ENCODE data around the gene SCRN1.

Gene SCRN1, protein sequence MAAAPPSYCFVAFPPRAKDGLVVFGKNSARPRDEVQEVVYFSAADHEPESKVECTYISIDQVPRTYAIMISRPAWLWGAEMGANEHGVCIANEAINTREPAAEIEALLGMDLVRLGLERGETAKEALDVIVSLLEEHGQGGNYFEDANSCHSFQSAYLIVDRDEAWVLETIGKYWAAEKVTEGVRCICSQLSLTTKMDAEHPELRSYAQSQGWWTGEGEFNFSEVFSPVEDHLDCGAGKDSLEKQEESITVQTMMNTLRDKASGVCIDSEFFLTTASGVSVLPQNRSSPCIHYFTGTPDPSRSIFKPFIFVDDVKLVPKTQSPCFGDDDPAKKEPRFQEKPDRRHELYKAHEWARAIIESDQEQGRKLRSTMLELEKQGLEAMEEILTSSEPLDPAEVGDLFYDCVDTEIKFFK

DNA sequence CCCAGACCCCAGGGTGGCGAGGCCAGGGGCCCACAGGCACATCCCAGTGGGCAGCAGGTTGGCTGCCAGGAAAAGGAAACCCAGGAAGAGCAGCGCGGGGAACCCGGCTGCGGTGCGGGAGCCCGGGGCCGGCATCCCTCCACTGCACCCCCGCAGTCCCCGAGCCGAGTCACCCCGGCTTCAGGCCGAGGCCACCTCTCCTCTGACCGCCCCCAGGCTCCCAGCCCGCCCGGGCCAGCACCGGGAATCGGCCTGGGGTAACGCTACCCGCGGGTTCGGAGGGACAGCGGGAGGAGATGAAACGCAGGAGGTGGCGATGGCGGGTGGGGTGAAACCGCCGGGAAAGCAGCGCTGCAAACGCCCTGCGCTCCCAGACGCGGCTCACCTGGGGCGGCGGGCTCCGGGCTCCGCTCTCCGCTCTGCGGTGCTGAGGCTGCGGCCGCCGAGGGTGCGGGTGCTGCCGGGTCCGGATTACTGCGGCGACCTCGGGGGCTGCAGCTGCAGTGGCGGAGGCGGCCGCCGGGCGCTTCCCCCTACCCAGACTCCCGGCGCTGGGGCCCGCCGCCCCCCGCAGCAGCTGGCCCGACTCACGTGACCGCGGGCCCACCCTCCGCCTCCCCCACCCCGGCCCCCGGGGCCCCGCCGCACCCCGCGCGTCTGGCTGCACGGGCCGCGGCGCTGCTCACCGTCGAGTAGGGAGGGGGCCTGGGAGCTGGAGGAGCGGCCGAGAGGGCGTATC is at the start of gene SCRN1:
TSS of gene SCRN1 (minus strand) at position 545 of the 739 bp plus-strand sequence. CDS start 20,734 bp downstream, outside the sequence.
- peak within 1 kb of the TSS; percentile 85 to 89 for H3K27ac ChIP-seq
- peak within 1 kb of the TSS; percentile 88 for H3K4me3 ChIP-seq
- TF ChIP-seq, protein P1, sequence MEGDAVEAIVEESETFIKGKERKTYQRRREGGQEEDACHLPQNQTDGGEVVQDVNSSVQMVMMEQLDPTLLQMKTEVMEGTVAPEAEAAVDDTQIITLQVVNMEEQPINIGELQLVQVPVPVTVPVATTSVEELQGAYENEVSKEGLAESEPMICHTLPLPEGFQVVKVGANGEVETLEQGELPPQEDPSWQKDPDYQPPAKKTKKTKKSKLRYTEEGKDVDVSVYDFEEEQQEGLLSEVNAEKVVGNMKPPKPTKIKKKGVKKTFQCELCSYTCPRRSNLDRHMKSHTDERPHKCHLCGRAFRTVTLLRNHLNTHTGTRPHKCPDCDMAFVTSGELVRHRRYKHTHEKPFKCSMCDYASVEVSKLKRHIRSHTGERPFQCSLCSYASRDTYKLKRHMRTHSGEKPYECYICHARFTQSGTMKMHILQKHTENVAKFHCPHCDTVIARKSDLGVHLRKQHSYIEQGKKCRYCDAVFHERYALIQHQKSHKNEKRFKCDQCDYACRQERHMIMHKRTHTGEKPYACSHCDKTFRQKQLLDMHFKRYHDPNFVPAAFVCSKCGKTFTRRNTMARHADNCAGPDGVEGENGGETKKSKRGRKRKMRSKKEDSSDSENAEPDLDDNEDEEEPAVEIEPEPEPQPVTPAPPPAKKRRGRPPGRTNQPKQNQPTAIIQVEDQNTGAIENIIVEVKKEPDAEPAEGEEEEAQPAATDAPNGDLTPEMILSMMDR (IDR thresholded peaks at IDR 0.05): no peak
- peak; percentile 74 for DNase-seq (ENCODE audit: low spot score)

DNA sequence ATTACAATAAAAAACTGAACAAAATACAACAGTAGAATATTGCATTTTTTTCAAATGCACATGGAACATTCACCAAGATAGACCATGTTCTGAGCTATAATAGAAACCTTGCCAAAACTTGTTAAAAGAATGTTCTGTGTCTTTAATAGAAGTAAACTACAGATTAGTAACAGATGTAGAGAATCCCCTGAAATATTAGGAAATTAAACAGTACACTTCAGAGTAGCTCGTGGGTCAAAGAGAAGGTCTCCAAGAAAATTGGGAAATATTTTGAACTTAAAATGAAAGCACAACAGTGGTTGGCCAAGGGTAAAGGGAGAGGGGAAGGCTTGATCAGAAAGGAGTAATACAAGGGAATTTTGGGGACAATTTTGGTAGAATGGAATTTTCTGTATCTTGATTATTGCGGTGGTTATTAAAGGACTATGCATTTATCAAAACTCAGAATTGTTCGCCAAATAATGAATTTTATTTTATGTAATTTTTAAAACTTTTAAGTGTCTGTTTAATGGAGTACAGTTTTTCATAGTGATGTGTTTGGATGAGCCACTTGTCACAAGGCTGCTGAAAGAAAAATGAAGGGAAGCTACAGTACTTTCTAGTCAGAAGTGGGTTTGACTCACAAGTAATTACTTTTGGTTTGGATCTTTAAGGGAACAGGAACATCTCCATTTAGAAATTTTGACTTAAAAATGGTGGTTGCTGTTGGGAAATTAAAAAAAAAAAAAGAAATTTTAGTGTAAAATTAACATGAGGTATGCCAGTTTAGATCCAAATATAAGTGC is 48.8 kb upstream of the SCRN1 start:
- no peak overlapping the region for H3K27ac ChIP-seq
- no peak overlapping the region for H3K4me3 ChIP-seq
- DNase-seq (ENCODE audit: low spot score): no peak
- TF ChIP-seq, protein P1 (IDR thresholded peaks at IDR 0.05): no peak

DNA sequence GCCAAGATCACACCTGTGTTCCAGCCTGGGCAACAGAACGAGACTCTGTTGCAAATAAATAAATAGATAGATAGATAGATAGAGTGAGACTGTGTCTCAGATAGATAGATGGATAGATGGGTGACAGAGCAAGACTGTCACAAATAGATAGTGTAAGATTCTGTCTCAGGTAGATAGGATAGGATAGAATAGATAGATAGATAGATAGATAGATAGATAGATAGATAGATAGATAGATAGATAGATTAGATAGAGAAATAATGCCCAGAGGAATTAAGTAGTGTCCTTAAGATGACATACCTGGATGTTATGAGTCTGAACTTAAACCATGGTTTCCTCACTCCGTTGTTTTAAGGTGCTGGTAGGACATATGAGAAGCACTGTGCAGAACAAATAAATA is 46.6 kb upstream of the SCRN1 start:
- no peak for DNase-seq (ENCODE audit: low spot score)
- Histone ChIP-seq H3K27ac (no peak overlapping the region), H3K4me3 (no peak overlapping the region)
- TF ChIP-seq, protein P1 (IDR thresholded peaks at IDR 0.05): no peak

DNA sequence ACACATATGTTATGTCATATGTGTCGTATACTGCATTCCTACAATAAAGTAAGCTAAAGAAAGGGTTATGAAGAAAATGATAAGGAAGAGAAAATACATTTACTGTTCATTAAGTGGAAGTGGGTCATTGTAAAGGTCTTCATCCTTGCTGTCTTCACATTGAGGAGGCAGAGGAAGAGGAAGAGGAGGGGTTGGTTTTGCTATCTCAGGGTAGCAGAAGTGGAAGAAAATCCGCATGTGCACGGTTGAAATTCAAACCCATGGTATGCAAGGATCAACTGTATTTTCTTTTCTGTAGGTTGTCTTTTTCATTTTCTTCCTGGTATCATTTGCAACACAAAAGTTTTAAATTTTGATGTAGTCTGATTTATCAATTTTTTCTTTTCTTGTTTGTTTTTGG is 44.9 kb upstream of the SCRN1 start:
- Histone ChIP-seq H3K27ac (no peak overlapping the region), H3K4me3 (no peak overlapping the region)
- DNase-seq (ENCODE audit: low spot score): no peak
- TF ChIP-seq, protein P1 (IDR thresholded peaks at IDR 0.05): no peak

DNA sequence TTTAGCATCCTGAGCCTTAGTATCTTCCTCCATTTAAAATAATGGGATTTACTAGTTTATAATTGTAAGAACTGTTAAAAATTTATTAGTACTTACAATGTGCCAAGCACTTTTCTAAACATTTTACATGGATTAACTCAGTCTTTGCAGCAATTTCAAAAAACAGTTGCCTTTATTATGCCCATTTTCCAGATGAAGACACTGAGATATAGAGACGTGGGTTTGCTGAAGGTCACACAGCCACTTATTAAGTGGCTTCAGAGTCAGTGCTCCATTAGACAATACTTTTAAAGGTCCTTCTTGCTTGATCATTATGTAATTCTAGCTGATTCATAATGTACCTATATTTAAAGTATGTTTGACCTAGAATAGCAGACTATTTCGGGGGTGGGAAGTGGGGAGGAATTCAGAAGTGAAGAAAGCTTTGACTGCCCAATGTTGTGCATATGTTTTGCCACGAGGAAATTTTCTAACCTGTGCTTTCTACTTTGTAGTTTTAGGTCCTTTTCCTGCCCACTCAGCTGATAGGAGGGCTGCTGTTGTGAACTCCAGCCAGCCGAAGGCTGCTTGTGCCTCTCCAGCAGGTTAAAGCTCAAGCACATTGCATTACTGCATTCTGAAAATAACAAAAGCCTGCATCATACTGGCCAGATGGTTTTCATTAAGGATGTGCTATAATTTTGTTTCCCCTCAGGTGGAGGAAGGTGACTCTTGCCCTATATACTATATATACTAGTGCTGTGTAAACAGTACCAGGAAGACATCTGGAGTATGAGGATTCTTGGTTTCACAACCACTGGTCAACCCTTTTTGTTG is 42.9 kb upstream of the SCRN1 start:
- no peak for DNase-seq (ENCODE audit: low spot score)

DNA sequence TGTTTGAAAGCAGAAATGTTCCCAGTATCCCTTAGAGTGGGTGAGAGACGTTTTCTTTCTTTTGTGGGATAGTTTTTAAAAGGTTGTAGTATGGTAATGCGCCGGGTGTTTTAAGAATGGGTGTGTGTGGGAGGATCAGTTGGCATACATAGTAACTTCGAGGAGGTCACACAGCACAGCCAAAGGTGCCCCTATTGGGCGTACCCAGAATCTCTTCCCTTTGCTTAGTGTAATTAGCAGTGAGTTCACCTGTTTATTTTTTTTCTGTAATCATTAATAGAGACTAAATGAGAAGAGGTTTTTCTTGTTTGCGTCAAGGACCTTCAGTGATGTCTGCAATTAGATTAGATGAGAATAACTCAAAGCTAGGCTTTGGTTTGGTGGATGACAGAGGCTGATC is 40.1 kb upstream of the SCRN1 start:
- H3K4me3 ChIP-seq: peak overlapping the region; percentile 90
- H3K27ac ChIP-seq: no peak overlapping the region
- DNase-seq (ENCODE audit: low spot score): no peak
- TF ChIP-seq, protein P1 (IDR thresholded peaks at IDR 0.05): no peak

More for the DNA sequence above, 42.9 kb upstream of the SCRN1 start:
- H3K27ac ChIP-seq: no peak overlapping the region
- H3K4me3 ChIP-seq: no peak overlapping the region
- TF ChIP-seq, protein P1 (IDR thresholded peaks at IDR 0.05): no peak
